ENCODE measurements around the gene CDKAL1.
"Not testable (repeated sequence)": the region's sequence is repeated elsewhere in the genome, so short reads cannot be mapped to it uniquely, and the experiment has no call there.

The CDKAL1 gene

GRCh38 chr6:21085643-21086042, 551.4 kb downstream of the CDKAL1 start:
- DNase-seq = no peak

- no peak for DNase-seq
These were observed 552.9 kb downstream of the CDKAL1 start for GRCh38 chr6:21087188-21087587.

- DNase-seq = no peak
These were observed 557.2 kb downstream of the CDKAL1 start for GRCh38 chr6:21091411-21091810.

DNA sequence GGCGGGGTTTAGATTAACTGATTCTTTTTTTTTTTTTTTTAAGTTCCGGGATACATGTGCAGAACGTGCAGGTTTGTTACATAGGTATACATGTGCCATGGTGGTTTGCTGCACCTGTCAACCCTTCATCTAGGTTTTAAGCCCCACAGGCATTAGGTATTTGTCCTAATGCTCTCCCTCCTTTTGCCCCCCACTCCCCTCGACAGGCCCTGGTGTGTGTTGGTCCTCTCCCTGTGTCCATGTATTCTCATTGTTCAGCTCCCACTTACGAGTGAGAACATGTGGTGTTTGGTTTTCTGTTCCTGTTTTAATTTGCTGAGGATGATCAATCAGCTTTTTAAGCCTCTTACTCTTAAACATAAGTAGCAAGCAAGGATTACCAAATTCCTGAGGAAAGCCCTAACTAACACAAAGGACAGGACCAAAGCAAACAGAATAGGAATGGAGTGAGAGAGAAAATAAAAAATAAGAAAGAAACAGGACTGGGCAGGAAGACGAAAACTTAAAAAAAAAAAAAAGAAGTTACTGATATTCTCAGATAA, 558.0 kb downstream of the CDKAL1 start:
- DNase-seq = not testable (repeated sequence)

DNA sequence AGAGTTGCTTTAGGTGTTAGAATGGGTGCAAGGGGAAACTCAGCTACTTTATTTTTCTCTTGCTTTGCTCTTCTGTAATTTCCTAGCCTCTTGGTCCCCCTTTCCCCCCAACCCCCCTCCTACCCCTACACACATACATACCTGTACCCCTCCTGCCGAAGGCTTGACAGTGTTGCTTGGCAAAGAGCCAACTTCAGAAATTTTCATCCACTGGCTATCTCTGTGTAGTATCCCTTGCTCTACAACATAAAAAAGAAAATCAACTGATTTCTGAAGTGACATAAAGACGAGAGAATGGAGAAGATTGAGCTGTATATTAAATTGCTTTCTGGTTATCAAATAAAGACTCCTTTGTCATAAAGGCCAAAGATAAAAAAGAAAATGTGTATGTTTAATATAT, 561.2 kb downstream of the CDKAL1 start:
- no peak for DNase-seq

DNA sequence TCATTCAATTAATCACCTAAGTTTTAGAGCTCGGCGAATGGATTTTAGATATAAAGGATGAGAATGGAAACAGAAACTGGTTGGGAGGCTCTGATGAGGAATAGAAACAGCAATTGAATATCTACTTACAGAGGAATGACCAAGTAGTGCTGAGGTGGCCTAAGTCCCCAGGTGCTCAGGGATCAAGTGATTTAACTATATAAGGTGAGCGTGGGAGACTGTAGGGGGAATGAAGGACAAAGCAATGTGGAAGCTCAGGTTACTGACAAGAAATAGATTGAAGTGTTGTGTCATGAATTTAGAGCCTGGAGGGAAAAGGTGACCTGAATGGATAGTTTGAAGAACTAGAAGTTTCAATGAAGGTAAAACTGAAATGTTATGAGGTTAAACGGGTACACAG, 563.9 kb downstream of the CDKAL1 start:
- DNase-seq = no peak

DNA sequence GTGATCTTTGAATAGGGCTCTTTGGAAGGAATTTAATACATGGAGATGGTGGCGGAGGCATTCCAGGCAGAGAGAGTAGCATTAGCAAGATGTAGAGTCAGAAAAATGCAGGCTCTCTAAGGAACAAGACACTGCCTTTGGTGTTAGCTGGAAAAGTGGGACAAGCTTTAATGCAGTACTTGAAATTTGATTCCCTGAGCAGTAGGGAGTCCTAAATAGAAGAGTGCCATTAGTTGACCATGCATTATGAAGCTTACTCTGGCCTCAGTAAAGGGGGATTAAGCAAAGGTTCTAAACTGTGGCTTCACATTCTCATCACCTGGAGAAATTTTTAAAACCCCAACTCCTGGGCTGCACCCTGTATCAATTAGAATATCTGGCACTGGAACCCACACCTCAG, 564.5 kb downstream of the CDKAL1 start:
- peak; percentile 26 for DNase-seq

DNA sequence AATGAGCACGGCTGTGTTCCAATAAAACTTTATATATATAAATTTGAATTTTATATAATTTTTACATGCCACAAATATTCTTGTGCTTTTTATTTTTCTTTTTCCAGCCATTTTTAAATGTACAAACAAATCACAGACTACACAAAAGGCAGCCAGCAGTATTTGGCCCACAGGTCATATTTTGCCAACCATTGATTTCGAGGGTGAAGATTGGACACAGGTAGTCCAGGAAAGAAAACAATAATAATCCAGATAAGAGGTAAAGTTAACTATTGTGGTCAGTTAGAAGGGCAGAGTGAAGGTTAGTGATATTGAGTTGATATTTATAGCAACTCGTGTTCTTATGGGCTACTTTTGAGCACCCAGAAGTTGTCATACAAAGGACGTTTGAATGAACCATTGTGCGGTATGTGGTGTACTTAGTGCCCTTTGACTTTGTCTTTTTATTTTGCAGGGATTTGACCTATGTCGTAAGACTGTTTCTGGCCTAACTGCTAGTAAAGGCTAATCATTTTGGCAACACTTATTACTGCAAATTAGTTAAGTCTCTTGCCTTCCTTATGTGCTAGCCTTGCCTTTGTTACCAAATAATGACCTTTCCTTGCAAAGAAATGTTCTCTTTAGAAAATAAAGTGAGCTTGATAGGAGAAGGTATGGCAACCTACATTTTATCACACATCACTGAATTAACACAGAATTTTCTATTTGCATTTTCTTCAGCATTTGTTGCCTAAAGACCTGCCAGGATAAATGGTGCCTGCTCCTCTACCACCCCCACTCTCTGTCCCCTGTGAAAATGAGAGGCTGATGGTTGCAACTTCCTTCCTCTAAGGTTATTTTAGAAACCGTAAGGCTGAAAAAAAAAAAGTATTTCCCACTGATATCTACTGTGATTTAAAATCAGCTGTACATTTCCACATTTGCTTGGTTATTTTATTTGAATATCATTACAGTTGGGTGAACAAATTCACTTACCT, 565.4 kb downstream of the CDKAL1 start:
- no peak for DNase-seq

DNA sequence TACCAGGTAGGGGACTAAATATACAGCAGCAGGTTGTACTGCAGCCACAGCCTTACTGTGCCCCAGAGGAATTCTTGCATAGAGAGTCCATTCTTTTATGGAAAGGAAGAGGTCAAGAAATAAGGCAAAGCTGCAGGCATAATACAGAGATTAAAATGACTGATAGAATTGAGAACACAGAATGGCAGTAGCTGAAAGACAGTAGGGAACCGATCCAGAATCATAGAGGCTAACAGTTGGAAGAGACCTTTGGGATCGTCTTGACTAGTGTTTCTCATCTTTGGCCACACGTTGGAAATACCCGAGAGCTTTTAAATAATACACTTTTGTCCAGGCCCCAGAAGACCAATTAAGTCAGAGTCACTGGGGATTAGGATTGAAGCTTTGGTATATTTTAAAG, 566.7 kb downstream of the CDKAL1 start:
- no peak for DNase-seq

DNA sequence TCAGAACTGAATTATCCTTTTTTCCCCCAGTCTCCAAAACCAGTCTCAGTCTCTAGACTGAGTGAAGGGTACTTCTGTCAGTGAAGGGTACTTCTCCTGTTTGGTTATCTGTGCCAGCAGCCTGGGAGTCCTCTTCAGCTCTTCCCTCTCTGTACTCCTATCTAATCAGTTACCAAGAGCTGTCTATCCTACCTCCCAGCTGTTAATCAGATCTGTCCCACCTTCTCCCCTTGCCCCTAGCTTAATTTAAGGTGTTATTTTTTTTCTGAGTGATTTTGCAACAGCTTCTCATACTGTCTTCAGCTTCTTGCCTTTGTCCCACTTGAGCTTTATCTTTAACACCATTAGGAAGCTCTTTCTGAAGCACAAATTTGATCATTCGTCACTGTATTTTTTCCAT, 567.4 kb downstream of the CDKAL1 start:
- DNase-seq = peak; percentile 25

- DNase-seq = no peak
These were observed 567.9 kb downstream of the CDKAL1 start for GRCh38 chr6:21102201-21102600.

DNA sequence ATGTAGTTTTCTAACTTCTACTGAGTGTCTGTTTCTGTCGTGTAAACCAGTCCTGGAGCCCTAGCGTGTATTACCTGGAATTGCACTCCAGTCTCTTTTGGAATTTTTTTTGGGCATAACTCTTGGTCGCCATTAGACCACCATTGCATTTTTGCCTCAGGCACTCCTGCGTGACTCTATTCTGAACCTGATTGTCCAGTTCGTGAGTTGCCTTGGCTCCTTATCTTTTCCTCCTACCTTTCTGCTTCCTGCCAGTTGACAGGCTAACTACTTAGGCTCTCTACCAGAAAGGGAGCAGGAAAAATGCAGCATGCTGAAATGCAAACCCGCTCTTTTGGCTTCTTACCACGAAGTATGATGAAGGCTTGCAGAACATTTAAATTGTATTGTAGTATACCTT, 568.4 kb downstream of the CDKAL1 start:
- no peak for DNase-seq

- peak; percentile 80 for DNase-seq
These were observed 569.5 kb downstream of the CDKAL1 start for GRCh38 chr6:21103626-21104224.

DNA sequence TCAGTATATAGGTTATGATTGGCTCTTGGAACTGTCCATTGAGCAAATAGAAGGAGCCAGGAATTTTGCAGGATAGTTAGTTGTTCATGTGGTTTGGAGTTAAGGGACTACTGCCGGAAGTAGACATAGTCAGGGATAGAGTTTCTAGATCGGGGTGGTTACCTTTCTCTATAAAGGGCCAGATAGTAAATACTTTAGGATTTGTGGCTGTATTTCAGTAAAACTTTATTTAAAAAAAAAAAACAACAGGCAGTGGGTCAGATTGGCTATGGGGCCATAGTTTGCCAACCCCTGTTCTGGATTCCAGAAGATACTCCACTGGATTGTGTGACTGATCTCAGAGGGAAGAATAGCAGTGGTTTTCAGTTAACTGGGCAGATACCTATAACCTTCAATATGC, 570.0 kb downstream of the CDKAL1 start:
- DNase-seq = no peak

GRCh38 chr6:21107796-21108195, 573.5 kb downstream of the CDKAL1 start:
- no peak for DNase-seq

DNA sequence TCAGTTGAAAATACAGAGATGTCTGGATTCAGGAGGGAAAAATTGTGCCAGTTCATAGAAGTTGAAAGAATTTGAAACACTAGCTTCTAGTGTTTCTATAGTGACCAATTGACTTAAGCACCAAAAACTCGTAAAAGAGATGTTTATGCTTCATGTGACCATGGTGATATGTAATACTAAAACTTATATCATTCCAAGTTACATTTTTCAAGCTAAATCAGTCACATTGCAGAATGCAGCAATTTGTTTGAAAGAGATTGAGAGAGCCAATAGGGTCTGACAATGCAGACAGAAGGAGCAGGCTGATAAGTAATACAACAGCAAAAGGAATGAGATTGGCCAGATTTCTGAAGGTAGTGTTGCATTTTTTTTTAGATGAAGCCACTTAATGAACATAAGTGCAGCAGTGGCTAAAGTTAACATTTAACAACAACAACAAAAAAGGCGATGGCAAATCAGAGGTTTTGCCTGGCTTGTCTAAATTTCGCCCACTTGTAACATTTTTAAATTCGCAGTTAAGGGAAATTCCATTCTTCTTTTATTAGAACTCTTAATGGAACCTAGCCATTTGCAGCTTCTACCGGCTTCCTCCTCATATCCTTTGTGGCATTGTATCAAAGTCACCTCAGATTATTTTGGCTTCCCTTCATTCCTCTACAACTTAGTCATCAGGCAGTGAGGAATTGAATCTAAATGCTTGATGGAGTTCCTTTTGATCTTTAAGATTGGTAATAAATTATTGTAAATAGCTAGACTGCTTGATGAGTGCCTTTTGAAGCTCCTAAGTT, 575.3 kb downstream of the CDKAL1 start:
- no peak for DNase-seq

DNA sequence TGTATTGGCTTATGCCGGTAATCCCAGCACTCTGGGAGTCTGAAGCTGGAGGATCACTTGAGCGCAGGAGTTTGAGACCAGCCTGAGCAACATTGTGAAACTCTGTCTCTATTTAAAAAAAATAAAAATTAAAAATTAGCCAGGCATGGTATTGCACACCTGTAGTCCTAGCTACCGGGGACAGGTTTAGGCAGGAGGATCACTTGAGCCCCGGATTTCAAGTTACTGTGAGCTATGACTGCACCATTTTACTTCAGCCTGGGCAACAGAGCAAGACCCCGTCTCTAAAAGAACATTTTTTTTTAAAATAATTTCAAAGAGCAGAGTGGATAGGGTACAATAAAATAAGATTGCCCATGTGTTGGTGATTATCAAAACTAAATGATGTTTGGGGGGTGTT, 576.4 kb downstream of the CDKAL1 start:
- DNase-seq = no peak

GRCh38 chr6:21111093-21111725, 577.0 kb downstream of the CDKAL1 start:
- no peak for DNase-seq

- DNase-seq = peak; percentile 89
These were observed 580.9 kb downstream of the CDKAL1 start for GRCh38 chr6:21115111-21115510.

- DNase-seq = no peak
These were observed 582.5 kb downstream of the CDKAL1 start for GRCh38 chr6:21116736-21117135.

DNA sequence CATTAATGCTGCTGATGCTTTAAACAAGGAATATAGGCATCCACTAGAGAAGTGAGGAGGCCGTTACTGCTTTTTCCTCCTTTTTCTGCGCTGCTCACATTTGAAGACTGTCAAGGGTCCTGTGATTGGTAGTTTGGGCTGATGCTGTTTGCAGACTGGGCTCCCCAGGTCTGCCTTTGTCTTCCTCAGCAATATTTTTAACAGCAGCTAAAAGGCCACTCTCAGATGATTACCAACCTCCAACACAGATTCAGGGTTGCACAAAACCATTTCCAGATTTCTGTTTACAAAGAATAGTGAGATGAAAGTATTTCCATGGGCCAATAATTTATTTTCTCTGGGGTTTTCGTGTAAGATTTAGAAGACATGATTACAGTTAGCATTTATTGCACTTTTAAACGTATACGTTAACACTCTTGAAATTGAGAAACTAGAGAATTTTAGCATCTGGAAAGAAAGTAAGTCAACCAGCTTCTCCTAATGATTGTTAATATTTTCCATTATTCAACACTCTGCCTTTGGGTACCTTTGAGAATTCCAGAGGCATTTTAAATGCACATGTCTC, 584.0 kb downstream of the CDKAL1 start:
- no peak for DNase-seq

DNA sequence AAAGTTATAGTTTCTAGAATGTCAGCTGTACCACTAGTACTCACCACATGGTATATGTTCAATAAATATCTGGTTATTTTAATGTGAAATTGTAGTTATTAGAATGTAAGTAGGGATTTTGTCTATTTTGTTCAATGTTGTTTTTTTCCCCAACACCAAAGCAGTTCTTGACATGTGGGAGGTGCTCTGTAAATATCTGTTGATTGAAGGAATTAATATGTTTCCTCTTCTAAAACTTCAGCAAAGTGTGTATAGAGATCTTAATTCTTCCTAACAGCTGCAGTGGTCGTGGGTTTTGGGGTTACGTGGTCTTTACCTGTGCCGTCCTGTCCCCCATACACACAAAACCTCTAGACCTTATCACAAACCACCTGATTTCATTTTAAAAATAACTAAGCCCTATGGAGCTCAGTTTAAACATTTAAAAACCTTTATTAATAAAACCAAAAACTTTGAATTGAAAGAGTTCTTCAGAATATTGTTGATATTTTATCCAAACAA, 587.4 kb downstream of the CDKAL1 start:
- no peak for DNase-seq

Data from NCI-H1105 treated with DMSO at 0.1 percent for 48 hours (cell line).